KMS-11 (cell line): ENCODE data around the gene ARHGAP25.
"Not testable (repeated sequence)": the region's sequence is repeated elsewhere in the genome, so short reads cannot be mapped to it uniquely, and the experiment has no call there.

Experiments used
- H2AFZ ChIP-seq: fragments of 200-600 bp; sonication (generic); 2 replicates; pipeline ENCODE4 v1.6.1; 2016; ENCODE audit warnings: antibody characterized with exemption, mixed run types, low read depth
- H3K27ac ChIP-seq: fragments of 200-600 bp; sonication (generic); 2 replicates; pipeline ENCODE4 v1.6.1; 2016; ENCODE audit warnings: mild to moderate bottlenecking, mixed run types
- H3K27me3 ChIP-seq: fragments of 200-600 bp; sonication (generic); 2 replicates; pipeline ENCODE4 v1.6.1; 2017; ENCODE audit warnings: mild to moderate bottlenecking, low read depth, mixed run types, moderate library complexity; ENCODE audit not compliant: insufficient read depth
- H3K36me3 ChIP-seq: fragments of 200-600 bp; sonication (generic); 2 replicates; pipeline ENCODE4 v1.6.1; 2017; ENCODE audit warnings: mild to moderate bottlenecking, mixed run types; ENCODE audit not compliant: insufficient read depth
- H3K4me1 ChIP-seq: fragments of 200-600 bp; sonication (generic); 2 replicates; pipeline ENCODE4 v1.6.1; 2016; ENCODE audit warnings: mild to moderate bottlenecking, low read depth, mixed run types; ENCODE audit not compliant: poor library complexity, severe bottlenecking
- H3K4me2 ChIP-seq: fragments of 200-600 bp; sonication (generic); 2 replicates; pipeline ENCODE4 v1.7.0; 2016; ENCODE audit warnings: mild to moderate bottlenecking, mixed run types
- H3K4me3 ChIP-seq: fragments of 200-600 bp; sonication (generic); IDR thresholded peaks from 2 replicates; pipeline ENCODE4 v1.6.1; 2017; ENCODE audit warnings: low read depth, low read length, mixed read lengths; ENCODE audit not compliant: insufficient read depth
- H3K79me2 ChIP-seq: fragments of 200-600 bp; sonication (generic); 2 replicates; pipeline ENCODE4 v1.6.1; 2016; ENCODE audit warnings: low read depth, mixed run types; ENCODE audit not compliant: insufficient read depth
- H3K9ac ChIP-seq: fragments of 200-600 bp; sonication (generic); 2 replicates; pipeline ENCODE4 v1.6.1; 2016; ENCODE audit warnings: mild to moderate bottlenecking, mixed run types
- H4K20me1 ChIP-seq: fragments of 200-600 bp; sonication (generic); 2 replicates; pipeline ENCODE4 v1.6.1; 2016; ENCODE audit warnings: mild to moderate bottlenecking, mixed run types; ENCODE audit not compliant: insufficient read depth
- CTCF ChIP-seq: fragments of 200-600 bp; sonication (generic); conservative IDR thresholded peaks from 2 replicates; pipeline ENCODE4 v1.6.1; 2017; ENCODE audit warnings: low read depth, mild to moderate bottlenecking, antibody characterized with exemption, low read length, moderate library complexity, mixed read lengths

The ARHGAP25 gene

GRCh38 chr2:68798569-68798968 is 64.0 kb downstream of the ARHGAP25 start:
- no peak overlapping the region for H3K4me2 ChIP-seq
- TF ChIP-seq CTCF = no peak
- no peaks in the 10 kb centered on the region for H3K36me3 ChIP-seq
- no peak overlapping the region for H3K4me3 ChIP-seq
- no peaks in the 10 kb centered on the region for H4K20me1 ChIP-seq
- no peak overlapping the region for H3K9ac ChIP-seq
- H3K27me3 ChIP-seq = no peaks in the 10 kb centered on the region; the same call in 1 of the 2 replicates
- no peaks in the 10 kb centered on the region for H3K79me2 ChIP-seq
- H2AFZ ChIP-seq = no peak overlapping the region
- no peak overlapping the region for H3K27ac ChIP-seq
- peaks cover 30% of the 10 kb centered on the region for H3K4me1 ChIP-seq

- no peak for TF ChIP-seq CTCF
- peaks cover 30% of the 10 kb centered on the region for H3K4me1 ChIP-seq
- no peaks in the 10 kb centered on the region for H3K79me2 ChIP-seq
- no peak overlapping the region for H3K4me2 ChIP-seq
- H3K9ac ChIP-seq = no peak overlapping the region
- no peak overlapping the region for H3K4me3 ChIP-seq
- no peaks in the 10 kb centered on the region; the same call in 1 of the 2 replicates for H3K27me3 ChIP-seq
- no peak overlapping the region for H2AFZ ChIP-seq
- H3K27ac ChIP-seq = no peak overlapping the region
- no peaks in the 10 kb centered on the region for H4K20me1 ChIP-seq
- H3K36me3 ChIP-seq = no peaks in the 10 kb centered on the region
Measured at GRCh38 chr2:68799140-68800026, 64.8 kb downstream of the ARHGAP25 start.

- Histone ChIP-seq H3K4me1 (peaks cover 24% of the 10 kb centered on the region), H3K36me3 (no peaks in the 10 kb centered on the region), H3K79me2 (no peaks in the 10 kb centered on the region), H3K4me3 (no peak overlapping the region), H2AFZ (no peak overlapping the region), H3K27me3 (no peaks in the 10 kb centered on the region; the same call in 1 of the 2 replicates), H3K9ac (no peak overlapping the region), H3K27ac (no peak overlapping the region), H4K20me1 (no peaks in the 10 kb centered on the region), H3K4me2 (no peak overlapping the region)
- no peak for TF ChIP-seq CTCF
Measured at GRCh38 chr2:68800027-68800401, 65.4 kb downstream of the ARHGAP25 start.

- Histone ChIP-seq H3K9ac (no peak overlapping the region), H4K20me1 (no peaks in the 10 kb centered on the region), H3K79me2 (no peaks in the 10 kb centered on the region), H3K4me3 (no peak overlapping the region), H3K4me1 (peaks cover 19% of the 10 kb centered on the region), H3K4me2 (no peak overlapping the region), H3K27ac (no peak overlapping the region), H3K27me3 (no peaks in the 10 kb centered on the region; the same call in 1 of the 2 replicates), H2AFZ (no peak overlapping the region), H3K36me3 (no peaks in the 10 kb centered on the region)
- TF ChIP-seq CTCF = no peak
Measured at GRCh38 chr2:68800517-68800916, 65.9 kb downstream of the ARHGAP25 start.

- H3K27ac ChIP-seq, H3K36me3 ChIP-seq, H3K4me2 ChIP-seq, H4K20me1 ChIP-seq, H3K4me1 ChIP-seq, H3K79me2 ChIP-seq, H2AFZ ChIP-seq, H3K9ac ChIP-seq, H3K4me3 ChIP-seq, H3K27me3 ChIP-seq: not testable (repeated sequence)
Measured at GRCh38 chr2:68802161-68802560, 67.5 kb downstream of the ARHGAP25 start.
